GM19328 (cell line): Measurements from ENCODE around the gene YDJC.
"Not testable (repeated sequence)": the region's sequence is repeated elsewhere in the genome, so short reads cannot be mapped to it uniquely, and the experiment has no call there.

Experiments
- ATAC-seq: cut with Tn5 transposase; IDR thresholded peaks from one replicate; pipeline ENCODE4 v1.9.1; 2021; ENCODE audit warnings: mild to moderate bottlenecking, moderate library complexity; ENCODE audit not compliant: unreplicated experiment

YDJC gene

DNA sequence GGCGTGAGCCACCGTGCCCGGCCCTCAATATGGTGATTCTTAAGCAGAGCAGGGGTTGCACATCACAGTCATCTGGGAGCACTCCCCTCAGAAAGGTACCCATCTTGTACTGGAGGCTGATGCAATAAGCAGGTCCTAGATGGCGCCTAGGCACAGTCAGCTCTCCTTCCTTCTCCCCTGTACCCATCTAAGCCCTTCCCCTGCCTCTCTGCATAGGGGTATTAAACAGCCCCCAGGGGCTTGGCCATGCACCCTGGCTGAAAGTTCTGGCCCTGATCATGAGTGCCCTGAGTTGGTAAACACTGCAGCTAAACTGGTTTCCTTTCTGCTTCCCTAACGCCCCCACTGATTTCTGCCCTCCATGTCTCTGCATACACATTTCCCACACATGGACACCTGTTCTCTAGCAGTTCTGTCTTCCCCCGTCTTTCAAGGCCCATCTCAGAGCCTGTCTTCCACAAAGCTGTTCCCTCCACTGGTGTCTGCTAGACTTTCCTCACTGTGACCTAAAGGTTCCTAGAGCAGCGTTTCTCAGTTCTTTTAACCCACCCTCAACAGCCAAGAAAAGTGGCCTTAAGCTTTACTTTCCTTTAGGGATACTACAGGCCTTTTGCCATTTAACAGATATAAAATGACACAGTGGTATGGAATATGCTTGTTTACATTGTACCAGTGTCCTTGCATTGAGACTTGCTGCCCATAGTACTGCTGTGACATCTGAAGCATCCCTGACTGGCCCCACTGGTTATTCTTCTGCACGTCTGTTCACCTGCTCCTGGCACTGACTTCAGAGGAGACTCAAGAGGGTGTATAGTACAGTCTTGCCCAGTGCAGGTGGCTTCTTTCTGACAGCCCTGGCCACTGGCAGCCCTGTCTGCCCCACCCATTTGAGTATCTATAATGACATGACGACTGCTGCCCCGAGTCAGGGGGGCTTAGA, 46.8 kb downstream of the YDJC start:
- no peak for ATAC-seq

GRCh38 chr22:21581009-21581713, 48.7 kb downstream of the YDJC start:
- not testable (repeated sequence) for ATAC-seq

- not testable (repeated sequence) for ATAC-seq
These were observed 49.2 kb downstream of the YDJC start for GRCh38 chr22:21580623-21581007.

GRCh38 chr22:21579474-21579851, 50.4 kb downstream of the YDJC start:
- no peak for ATAC-seq
